Neural cell (in vitro differentiated cells): ENCODE data around the gene ENG. TPM values are rescaled to one million over a fixed set of nuclear protein-coding genes. Genes with fewer than 3 reads are reported as not detected.

ENCODE experiments used
- H2AFZ ChIP-seq: fragments of 200-600, 300-800 bp; sonication (generic), shearing (Covaris generic); 2 replicates; pipeline ENCODE4 v1.6.0; 2014; ENCODE audit warnings: low read depth, mild to moderate bottlenecking, antibody characterized with exemption, low read length, moderate library complexity
- H3F3A ChIP-seq: fragments of 200-600 bp; shearing (Covaris generic); 2 replicates; pipeline ENCODE4 v1.6.1; 2016; ENCODE audit warnings: mild to moderate bottlenecking, moderate library complexity, mixed read lengths, antibody characterized with exemption, low read length; ENCODE audit not compliant: insufficient read depth, poor library complexity, severe bottlenecking
- H3K27ac ChIP-seq: fragments of 200-600, 300-800 bp; sonication (generic), shearing (Covaris generic); 2 replicates; pipeline ENCODE4 v1.5.1; 2014; ENCODE audit warnings: mild to moderate bottlenecking, low read length, moderate library complexity
- H3K27me3 ChIP-seq: fragments of 300-800, 200-600 bp; sonication (generic), shearing (Covaris generic); 2 replicates; pipeline ENCODE4 v1.6.0; 2014; ENCODE audit warnings: mild to moderate bottlenecking, low read depth, low read length, moderate library complexity; ENCODE audit not compliant: insufficient read depth
- H3K36me3 ChIP-seq: fragments of 300-800, 200-600 bp; sonication (generic), shearing (Covaris generic); 2 replicates; pipeline ENCODE4 v1.5.1; 2014; ENCODE audit warnings: mild to moderate bottlenecking, antibody characterized with exemption, low read length, moderate library complexity; ENCODE audit not compliant: insufficient read depth
- H3K4me2 ChIP-seq: fragments of 300-800, 200-600 bp; sonication (generic), shearing (Covaris generic); 2 replicates; pipeline ENCODE4 v1.6.0; 2014; ENCODE audit warnings: mild to moderate bottlenecking, low read length
- H3K4me3 ChIP-seq: fragments of 300-800, 200-600 bp; sonication (generic), shearing (Covaris generic); 2 replicates; pipeline ENCODE4 v1.5.1; 2014; ENCODE audit warnings: mild to moderate bottlenecking, low read length, moderate library complexity
- H3K79me2 ChIP-seq: fragments of 200-600 bp; shearing (Covaris generic); replicated peaks from 2 replicates; pipeline ENCODE4 v1.6.0; 2014; ENCODE audit warnings: mild to moderate bottlenecking, low read length, moderate library complexity; ENCODE audit not compliant: insufficient read depth
- H3K9ac ChIP-seq: fragments of 300-800, 200-600 bp; sonication (generic), shearing (Covaris generic); 2 replicates; pipeline ENCODE4 v1.6.1; 2016; ENCODE audit warnings: mild to moderate bottlenecking, low read length, mixed read lengths
- H3K9me2 ChIP-seq: fragments of 200-600 bp; shearing (Covaris generic); 2 replicates; pipeline ENCODE4 v1.6.1; 2016; ENCODE audit warnings: mild to moderate bottlenecking, low read length, mixed read lengths; ENCODE audit not compliant: insufficient read depth
- H3K9me3 ChIP-seq: fragments of 200-600, 300-800 bp; sonication (generic), shearing (Covaris generic); 2 replicates; pipeline ENCODE4 v1.6.1; 2016; ENCODE audit warnings: mild to moderate bottlenecking, mixed run types, low read length, moderate library complexity, mixed read lengths
- H4K20me1 ChIP-seq: fragments of 200-600 bp; shearing (Covaris generic); 2 replicates; pipeline ENCODE4 v1.6.1; 2016; ENCODE audit warnings: mild to moderate bottlenecking, mixed run types; ENCODE audit not compliant: insufficient read depth
- CTCF ChIP-seq: fragments of 450-650 bp; IDR thresholded peaks from 2 replicates; pipeline ENCODE4 v1.5.1; 2014; ENCODE audit warnings: antibody characterized with exemption, mild to moderate bottlenecking, moderate library complexity; ENCODE audit not compliant: poor library complexity, severe bottlenecking
- EP300 ChIP-seq: fragments of 450-650 bp; conservative IDR thresholded peaks from 2 replicates; pipeline ENCODE4 v1.6.1; 2014; ENCODE audit warnings: antibody characterized with exemption, mild to moderate bottlenecking, moderate library complexity; ENCODE audit not compliant: poor library complexity, severe bottlenecking
- EZH2 ChIP-seq: fragments of 200-600, 300-800 bp; shearing (Covaris generic), sonication (generic); IDR thresholded peaks from 2 replicates; pipeline ENCODE4 v1.6.1; 2014; ENCODE audit warnings: antibody characterized with exemption, low read length, borderline replicate concordance, mild to moderate bottlenecking; ENCODE audit not compliant: insufficient read depth, poor library complexity, severe bottlenecking
- MXI1 ChIP-seq: fragments of 450-650 bp; conservative IDR thresholded peaks from 2 replicates; pipeline ENCODE4 v1.6.1; 2014; ENCODE audit warnings: antibody characterized with exemption, mild to moderate bottlenecking; ENCODE audit not compliant: poor library complexity, severe bottlenecking
- POLR2AphosphoS5 ChIP-seq: IDR thresholded peaks from 2 replicates; pipeline ENCODE4 v1.6.1; 2012
- RAD21 ChIP-seq: fragments of 450-650 bp; conservative IDR thresholded peaks from 2 replicates; pipeline ENCODE4 v1.6.1; 2014; ENCODE audit warnings: antibody characterized with exemption, mild to moderate bottlenecking, moderate library complexity
- REST ChIP-seq: IDR thresholded peaks from 2 replicates; pipeline ENCODE4 v1.6.1; 2012; ENCODE audit warnings: borderline replicate concordance
- SMC3 ChIP-seq: fragments of 450-650 bp; conservative IDR thresholded peaks from 2 replicates; pipeline ENCODE4 v1.6.1; 2014; ENCODE audit warnings: antibody characterized with exemption, mild to moderate bottlenecking, moderate library complexity; ENCODE audit not compliant: poor library complexity
- TAF1 ChIP-seq: IDR thresholded peaks from 2 replicates; pipeline ENCODE4 v1.6.1; 2012; ENCODE audit warnings: low read depth
- polyA plus RNA-seq: library from polyadenylated mRNA; depleted of rRNA; stranded (reverse); fragments of >200 nt; gene quantifications from 2 replicates; pipeline ENCODE4 v1.2.3, GENCODE V29; 2014

The ENG gene
- polyA plus RNA-seq, 1 donor from 2014 or later: not detected

GRCh38 chr9:127826253-127826913 lies 28.1 kb downstream of the ENG start:
- H3K4me3 ChIP-seq: no peak overlapping the region
- no peaks in the 10 kb centered on the region for H3K9me2 ChIP-seq
- H3K79me2 ChIP-seq: no peaks in the 10 kb centered on the region
- no peak overlapping the region for H3K4me2 ChIP-seq
- no peak overlapping the region for H3K27ac ChIP-seq
- H3F3A ChIP-seq: no peaks in the 10 kb centered on the region
- H4K20me1 ChIP-seq: no peaks in the 10 kb centered on the region
- H3K9ac ChIP-seq: no peak overlapping the region
- H3K36me3 ChIP-seq: no peaks in the 10 kb centered on the region
- H3K9me3 ChIP-seq: no peaks in the 10 kb centered on the region
- TF ChIP-seq RAD21 (no peak), EZH2 (no peak), MXI1 (no peak), REST (no peak), TAF1 (no peak), CTCF (no peak), SMC3 (no peak), POLR2AphosphoS5 (no peak), EP300 (no peak)
- no peak overlapping the region for H2AFZ ChIP-seq
- peaks cover 14% of the 10 kb centered on the region for H3K27me3 ChIP-seq

- no peak overlapping the region for H3K9ac ChIP-seq
- TF ChIP-seq REST (no peak), EP300 (no peak), POLR2AphosphoS5 (no peak), SMC3 (no peak), RAD21 (no peak), EZH2 (no peak), TAF1 (no peak), CTCF (no peak), MXI1 (no peak)
- H3K27me3 ChIP-seq: peaks cover 14% of the 10 kb centered on the region
- H3K9me3 ChIP-seq: no peaks in the 10 kb centered on the region
- H3K36me3 ChIP-seq: no peaks in the 10 kb centered on the region
- H3K9me2 ChIP-seq: no peaks in the 10 kb centered on the region
- H3F3A ChIP-seq: no peaks in the 10 kb centered on the region
- H3K79me2 ChIP-seq: no peaks in the 10 kb centered on the region
- no peak overlapping the region for H2AFZ ChIP-seq
- H3K27ac ChIP-seq: no peak overlapping the region
- no peak overlapping the region for H3K4me2 ChIP-seq
- no peaks in the 10 kb centered on the region for H4K20me1 ChIP-seq
- no peak overlapping the region for H3K4me3 ChIP-seq
Measured at GRCh38 chr9:127825319-127826051, 29.0 kb downstream of the ENG start.
